ENCODE measurements around the gene ARL3.
A peak's percentile ranks its signal among the peaks of the same experiment; 100 is the strongest.

Gene ARL3

DNA sequence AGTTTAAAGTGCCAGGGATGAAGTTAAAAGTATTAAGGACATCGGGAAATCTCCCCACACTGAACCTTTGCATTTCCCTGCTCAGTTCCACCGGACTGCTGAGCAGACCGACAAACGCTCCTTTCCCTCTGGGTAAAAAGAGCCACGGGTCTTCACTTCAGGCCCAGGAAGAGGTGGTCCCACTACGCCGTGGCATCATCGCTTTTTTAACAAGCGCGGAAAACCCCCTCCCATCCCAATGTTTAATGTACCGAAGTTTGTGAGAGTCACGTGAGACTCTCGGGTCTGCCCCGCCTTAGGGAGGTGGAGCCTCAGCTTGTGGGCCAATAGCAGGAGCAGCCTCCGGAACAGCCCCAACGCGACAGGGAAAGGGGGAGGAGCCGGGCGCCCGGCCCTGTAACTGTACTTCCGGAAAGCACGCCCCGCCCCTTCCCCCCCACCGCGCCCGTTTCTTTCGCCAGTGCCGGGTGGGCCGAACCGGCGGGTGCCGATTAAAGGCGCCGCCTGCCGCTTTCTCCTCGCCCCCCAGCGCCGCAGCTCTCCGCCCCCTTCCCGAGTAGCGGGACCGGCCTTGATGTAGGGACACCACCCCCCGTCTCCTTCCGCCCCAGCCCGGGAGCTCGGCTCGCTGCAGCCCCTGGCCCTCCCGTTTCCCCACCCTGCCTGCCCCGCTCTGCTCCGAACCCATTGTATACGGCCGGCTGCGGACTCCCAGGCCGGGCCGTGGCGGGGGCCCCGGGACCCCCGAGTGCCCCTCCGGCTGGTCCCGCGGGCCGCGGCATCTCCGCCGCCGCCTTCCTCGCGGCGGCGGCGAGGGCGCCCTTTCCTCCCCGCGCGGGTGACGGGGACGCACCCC, 72.1 kb downstream of the ARL3 start:
- peak; percentile 93 to 99 (median 94) for DNase-seq (ENCODE audit: low read depth in 3 of 3)

GRCh38 chr10:102641402-102641801, 72.8 kb downstream of the ARL3 start:
- no peak for DNase-seq (ENCODE audit: low read depth in 3 of 3)

DNA sequence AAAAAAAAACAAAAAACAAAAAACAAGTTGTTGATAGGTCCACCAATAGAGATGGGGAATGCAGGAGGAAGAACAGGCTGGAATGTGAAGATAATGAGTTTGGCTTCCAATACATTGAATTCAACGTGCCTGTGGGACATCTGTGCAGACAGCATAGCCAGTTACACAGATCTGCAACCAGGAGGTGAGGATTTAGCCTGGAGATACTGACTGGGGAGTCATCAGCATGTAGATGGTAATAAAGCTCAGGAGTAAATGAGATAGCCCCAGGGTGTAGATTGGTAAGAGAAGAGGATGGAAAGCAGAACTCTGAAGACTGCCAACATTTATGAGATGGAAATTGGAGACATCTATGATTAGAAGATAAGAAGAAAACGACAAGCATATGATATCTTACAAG, 74.7 kb downstream of the ARL3 start:
- no peak for DNase-seq (ENCODE audit: low read depth in 3 of 3)

DNA sequence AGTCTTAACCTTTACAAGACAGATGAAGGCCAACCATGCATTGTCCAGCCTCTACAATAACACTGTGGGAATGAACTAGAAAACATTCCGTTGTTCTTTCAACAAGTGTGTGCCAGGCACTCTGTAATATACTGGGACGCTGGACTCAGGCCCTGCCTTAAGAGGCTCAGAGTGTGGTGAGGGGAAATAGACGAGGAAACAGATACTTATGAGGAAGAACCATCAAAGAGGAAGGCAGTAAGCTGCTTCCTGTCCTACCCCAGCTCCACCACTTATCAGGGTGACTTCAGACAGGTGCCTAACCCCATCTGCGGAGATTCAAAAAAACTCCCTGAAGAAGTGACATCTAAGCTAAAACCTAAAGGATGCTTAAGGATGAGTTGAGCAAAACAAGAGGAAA, 78.8 kb downstream of the ARL3 start:
- DNase-seq (ENCODE audit: low read depth in 3 of 3), result no peak

DNA sequence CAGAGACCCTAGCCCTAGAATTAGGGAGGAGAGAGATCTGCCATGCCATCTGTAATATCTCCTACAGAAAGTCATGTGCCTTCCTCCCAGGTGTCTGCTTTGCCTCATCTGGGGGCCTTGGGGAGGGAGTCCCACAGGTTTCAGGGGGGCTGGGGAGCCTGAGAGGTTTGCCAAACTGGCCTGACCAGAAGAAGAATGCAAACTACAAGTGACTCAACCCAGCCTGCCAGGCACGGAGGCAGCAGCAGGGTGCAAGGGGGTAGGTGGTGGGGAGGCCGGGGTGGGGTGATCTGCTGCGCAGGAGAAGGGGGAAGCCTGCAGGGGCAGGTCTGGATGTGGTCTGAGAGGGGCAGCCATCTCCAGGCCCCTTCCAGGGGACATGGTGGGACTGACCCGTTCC, 79.5 kb downstream of the ARL3 start:
- no peak for DNase-seq (ENCODE audit: low read depth in 3 of 3)

DNA sequence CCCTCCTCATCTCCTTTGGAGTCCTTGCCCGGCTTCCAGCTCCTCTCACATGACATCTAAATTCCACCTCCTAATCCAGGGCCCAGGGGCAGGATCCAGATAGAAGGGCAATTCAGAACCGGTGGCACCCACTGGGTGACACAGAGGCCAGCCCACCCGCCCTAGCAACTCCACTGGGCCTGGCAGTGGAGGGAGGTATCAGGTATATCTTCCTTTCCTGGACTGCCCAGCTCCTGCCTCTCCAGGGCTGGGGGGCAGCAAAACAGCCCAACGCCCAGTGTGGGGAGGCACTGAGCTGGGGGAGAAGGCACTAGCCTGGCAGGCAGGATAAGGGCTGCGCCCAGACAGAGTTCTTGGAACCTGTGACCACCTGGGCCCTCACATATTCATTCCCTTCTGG, 80.3 kb downstream of the ARL3 start:
- no peak for DNase-seq (ENCODE audit: low read depth in 3 of 3)

GRCh38 chr10:102633287-102633686, 80.9 kb downstream of the ARL3 start:
- peak in 1 of 3 experiments; percentile 48 for DNase-seq (ENCODE audit: low read depth in 3 of 3)

- DNase-seq (ENCODE audit: low read depth in 3 of 3), result no peak
These were observed 81.6 kb downstream of the ARL3 start for GRCh38 chr10:102632394-102633111.

DNA sequence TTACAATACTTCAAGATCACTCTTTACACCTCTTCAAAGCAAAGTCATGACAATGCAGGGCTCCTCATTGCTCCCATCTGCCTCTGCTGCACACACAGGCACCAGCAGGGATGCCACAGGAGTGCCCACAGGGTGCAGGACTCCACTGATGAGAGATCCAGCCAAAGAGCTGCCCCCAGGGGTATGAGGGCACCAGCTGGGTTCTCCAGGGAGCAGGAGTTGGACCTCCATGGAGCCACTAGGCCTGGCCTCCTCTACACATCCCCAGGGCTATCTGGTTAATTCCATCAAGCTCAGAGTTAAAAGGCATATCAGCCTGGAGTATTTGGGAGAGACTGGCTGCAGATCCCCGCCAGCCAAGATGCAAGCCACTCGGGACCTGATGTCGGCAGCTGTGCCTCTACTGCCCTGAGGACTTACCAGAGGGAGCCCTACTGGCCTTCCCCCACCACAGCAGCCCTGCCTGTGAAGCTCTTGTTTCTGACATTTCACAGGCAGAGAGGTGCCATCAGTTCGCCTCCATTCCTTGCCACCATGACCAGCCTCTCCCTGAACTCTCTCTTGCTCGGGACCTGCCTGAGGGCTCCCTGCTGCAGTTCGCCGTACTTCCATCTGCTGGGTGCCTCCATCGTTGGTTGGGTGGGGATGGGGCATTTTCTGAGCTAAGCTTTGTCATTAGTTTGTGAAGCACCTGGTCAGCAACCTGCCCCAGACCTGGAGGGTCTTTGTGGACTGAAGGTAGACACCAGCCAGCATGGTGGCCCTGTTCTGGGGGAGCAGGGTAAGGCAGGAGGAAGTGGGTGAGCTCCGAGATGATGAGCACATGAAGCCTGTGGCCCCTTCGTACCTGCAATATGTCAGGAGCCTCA, 82.4 kb downstream of the ARL3 start:
- no peak for DNase-seq (ENCODE audit: low read depth in 3 of 3)

DNA sequence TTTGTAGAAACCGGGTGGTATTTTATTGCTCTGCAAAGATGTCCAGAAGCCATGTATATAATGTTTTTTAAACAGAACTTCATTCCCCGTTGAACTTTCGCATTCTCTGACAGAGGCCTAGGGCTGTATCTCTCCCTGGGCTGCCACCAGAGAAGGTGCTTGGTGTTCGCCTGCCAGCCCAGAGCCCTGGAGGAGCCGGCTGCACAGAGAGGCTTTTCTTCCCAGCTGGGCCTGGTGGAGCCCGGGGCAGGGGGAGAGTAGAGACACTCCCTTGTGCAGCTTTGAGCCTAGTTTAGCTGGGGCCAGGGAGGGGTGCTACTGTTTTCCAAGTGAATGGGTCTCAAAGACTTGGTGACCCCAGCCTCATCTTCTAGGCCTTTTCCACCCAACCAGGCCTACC, 83.5 kb downstream of the ARL3 start:
- DNase-seq (ENCODE audit: low read depth in 3 of 3), result no peak

GRCh38 chr10:102629661-102630614, 84.3 kb downstream of the ARL3 start:
- no peak for DNase-seq (ENCODE audit: low read depth in 3 of 3)

DNA sequence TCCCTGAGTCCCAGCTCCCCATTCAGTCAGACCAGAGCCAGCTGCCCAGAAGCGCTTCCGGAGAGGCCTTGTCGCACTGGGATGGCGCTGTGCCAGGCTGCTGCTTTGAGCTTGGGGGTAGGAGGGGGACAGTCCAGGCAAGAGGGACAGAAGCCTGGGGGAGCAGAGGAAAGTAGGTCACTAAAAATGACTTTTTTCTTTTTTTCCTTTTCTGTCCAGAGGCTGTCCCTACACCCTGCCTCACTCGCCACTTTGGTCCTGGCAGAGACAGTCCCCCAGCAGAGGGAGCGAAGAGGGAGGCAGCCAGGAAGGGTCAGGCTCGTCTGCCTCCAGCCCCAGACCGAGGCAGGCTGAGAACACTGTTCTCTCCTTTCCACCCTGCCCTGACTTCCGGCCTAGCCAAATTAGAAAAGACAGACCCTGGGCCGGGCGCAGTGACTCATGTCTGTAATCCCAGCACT, 85.7 kb downstream of the ARL3 start:
- DNase-seq (ENCODE audit: low read depth in 3 of 3), result no peak

- DNase-seq (ENCODE audit: low read depth in 3 of 3), result no peak
These were observed 86.4 kb downstream of the ARL3 start for GRCh38 chr10:102627736-102628293.

DNA sequence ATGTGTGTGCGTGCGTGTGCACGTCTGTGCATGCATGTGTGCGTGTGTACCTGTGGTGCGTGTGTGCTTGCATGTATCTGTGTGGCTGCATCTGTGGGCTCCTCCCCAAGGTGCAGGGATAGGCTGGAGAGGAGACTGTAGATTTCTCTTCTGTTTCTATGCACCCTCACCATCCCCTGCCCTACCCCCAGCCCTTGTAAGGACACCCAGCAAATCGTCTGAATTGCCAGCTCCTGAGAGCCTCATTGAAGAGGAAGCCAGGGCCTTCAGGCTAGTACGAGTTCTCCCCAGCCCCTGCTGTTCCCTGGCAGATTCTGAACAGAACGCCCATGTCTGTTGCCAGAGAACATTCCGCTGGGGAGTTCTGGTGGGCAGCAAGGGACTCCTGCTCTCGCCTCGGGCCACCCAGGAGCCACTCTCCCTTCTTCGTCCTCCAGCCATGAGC, 86.9 kb downstream of the ARL3 start:
- DNase-seq (ENCODE audit: low read depth in 3 of 3), result no peak

DNA sequence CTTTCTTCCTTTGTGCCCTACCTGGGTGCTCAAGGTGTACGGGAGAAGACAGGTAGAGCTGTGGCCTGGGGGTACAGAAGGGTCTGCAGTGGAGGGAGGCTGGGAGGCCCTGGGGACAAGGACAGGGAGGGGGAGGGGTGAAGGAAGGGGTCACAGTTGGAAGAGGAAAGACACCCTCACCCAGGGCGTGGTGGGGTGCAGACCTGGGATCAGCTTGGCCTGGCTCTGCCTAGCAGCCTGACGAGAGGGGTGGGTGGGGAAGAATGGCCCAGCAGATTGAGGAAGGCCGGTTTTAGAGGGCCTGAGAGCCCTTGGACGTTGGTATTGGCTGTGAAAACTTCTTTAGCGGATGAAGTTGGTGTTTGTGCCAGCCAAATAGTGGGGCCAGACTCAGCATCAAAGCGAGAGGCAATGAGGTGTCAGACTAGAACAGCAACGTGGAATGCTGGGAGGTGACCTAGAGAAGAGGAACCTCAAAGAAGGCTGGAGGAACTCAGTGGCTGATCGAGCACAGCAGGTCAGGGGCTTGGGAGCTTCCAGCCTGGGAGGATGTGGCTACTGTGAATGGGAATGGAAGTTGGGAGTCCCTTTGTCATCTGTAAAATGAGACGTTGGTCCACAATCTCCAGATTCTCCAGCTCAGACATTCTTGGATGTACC, 88.0 kb downstream of the ARL3 start:
- DNase-seq (ENCODE audit: low read depth in 3 of 3), result no peak

GRCh38 chr10:102624751-102625645, 89.2 kb downstream of the ARL3 start:
- DNase-seq (ENCODE audit: low read depth in 3 of 3), result no peak

- DNase-seq (ENCODE audit: low read depth in 3 of 3), result no peak
These were observed 90.1 kb downstream of the ARL3 start for GRCh38 chr10:102624094-102624493.
